Panc1 (cell line): ENCODE results near the gene EXD3. TPM values are rescaled to one million over a fixed set of nuclear protein-coding genes. Genes with fewer than 3 reads are reported as not detected.

Source experiments
- ATAC-seq: fragments of 200-7000 bp; cut with Tn5 transposase; 2 replicates; pipeline ENCODE4 v1.9.1; 2020; ENCODE audit warnings: mild to moderate bottlenecking, moderate library complexity
- BruUV-seq: library from RNA; stranded (reverse); fragments of 400-500 nt; replicated peaks from 2 replicates; lab custom pipeline; 2021; lab: Mats Ljungman, UMichigan
- CTCF ChIA-PET: fragments of 300-600 bp; sonication (Branson Sonifier 250); formaldehyde crosslinking; loops from one replicate; lab custom pipeline; 2022; ENCODE audit warnings: antibody characterized with exemption; lab: Charles Lee
- POLR2A ChIA-PET: fragments of 300-600 bp; sonication (Branson Sonifier 250); formaldehyde crosslinking; loops from one replicate; lab custom pipeline; 2022; ENCODE audit warnings: antibody characterized with exemption; lab: Charles Lee
- DNase-seq: peaks from one replicate; pipeline ENCODE4 v3.0.0-alpha.2; 2010; ENCODE audit warnings: low read depth, low spot score
- H3K27ac ChIP-seq: 2 replicates; pipeline ENCODE4 v1.5.1; 2011; ENCODE audit warnings: mild to moderate bottlenecking, low read length, inconsistent platforms
- H3K27me3 ChIP-seq: fragments of 200-500 bp; sonication (Bioruptor generic); 2 replicates; pipeline ENCODE4 v1.6.0; 2014; ENCODE audit warnings: low read length, inconsistent platforms; ENCODE audit not compliant: control insufficient read depth, insufficient read depth
- H3K36me3 ChIP-seq: fragments of 200-500 bp; sonication (Bioruptor generic); 2 replicates; pipeline ENCODE4 v1.5.1; 2014; ENCODE audit warnings: inconsistent platforms, mild to moderate bottlenecking, low read length, moderate library complexity; ENCODE audit not compliant: control insufficient read depth, insufficient read depth
- H3K4me1 ChIP-seq: 2 replicates; pipeline ENCODE4 v1.5.1; 2011; ENCODE audit warnings: inconsistent platforms, mild to moderate bottlenecking, low read length, moderate library complexity; ENCODE audit not compliant: control insufficient read depth, insufficient read depth
- H3K4me3 ChIP-seq, 2 experiments: 2 replicates each; pipeline ENCODE4 v1.5.1; 2011 to 2012; ENCODE audit warnings: low read depth in 2 of 2, low read length in 2 of 2, mild to moderate bottlenecking in 2 of 2, inconsistent platforms in 1 of 2, moderate library complexity in 1 of 2
- H3K9me3 ChIP-seq: fragments of 200-500 bp; sonication (Bioruptor generic); 2 replicates; pipeline ENCODE4 v1.5.1; 2014; ENCODE audit warnings: low read depth, mild to moderate bottlenecking, inconsistent platforms, low read length, moderate library complexity; ENCODE audit not compliant: control insufficient read depth, insufficient read depth
- CTCF ChIP-seq: fragments of 450-650 bp; IDR thresholded peaks from 2 replicates; pipeline ENCODE4 v1.5.1; 2017; ENCODE audit warnings: mild to moderate bottlenecking
- POLR2AphosphoS5 ChIP-seq: IDR thresholded peaks from 2 replicates; pipeline ENCODE4 v1.6.1; 2012; ENCODE audit warnings: mild to moderate bottlenecking, low read depth, low read length, moderate library complexity
- REST ChIP-seq, 2 experiments: IDR thresholded peaks; 2 replicates each; pipeline ENCODE4 v1.6.1; 2011 to 2012; ENCODE audit warnings: low read depth in 2 of 2, control low read depth in 1 of 2, low read length in 1 of 2, mild to moderate bottlenecking in 1 of 2, moderate library complexity in 1 of 2; ENCODE audit not compliant: insufficient read depth in 1 of 2
- SIN3A ChIP-seq: IDR thresholded peaks from 2 replicates; pipeline ENCODE4 v1.6.1; 2012; ENCODE audit warnings: low read depth, mild to moderate bottlenecking, low read length, moderate library complexity, borderline replicate concordance; ENCODE audit not compliant: insufficient read depth
- TCF7L2 ChIP-seq: IDR thresholded peaks from 2 replicates; pipeline ENCODE4 v1.6.1; 2011; ENCODE audit warnings: mild to moderate bottlenecking, low read depth, low read length, inconsistent platforms
- in situ Hi-C: cut with HindIII; loops from 2 replicates; pipeline ENCODE4 v1.10.0; 2016; ENCODE audit warnings: low sequenced_read_pairs, low pct_unique_long_range_greater_than_20kb
- intact Hi-C: fragments of 100-400 bp; cut with micrococcal nuclease; formaldehyde crosslinking; loops from one replicate; pipeline ENCODE4 v1.10.0; 2022; ENCODE audit not compliant: unreplicated experiment
- total RNA-seq: library from RNA; stranded (reverse); gene quantifications from one replicate; pipeline ENCODE4 v1.2.1, GENCODE V29; 2021; ENCODE audit not compliant: unreplicated experiment

EXD3 gene
- total RNA-seq, 1 experiment from 2014 or later: 9.2 TPM

GRCh38 chr9:137408651-137409405, 14.1 kb downstream of the EXD3 start:
- CTCF ChIA-PET: interaction anchor here (0.5 to 1.2 kb wide), 2 partner anchors 14 to 107 kb away, joined by 4 read pairs; partner anchors contain the start of genes EXD3 and NRARP
- in situ Hi-C loops (no loop called here), intact Hi-C loops (no loop called here)

More at GRCh38 chr9:137408651-137409405, 14.1 kb downstream of the EXD3 start:
- POLR2A ChIA-PET: interaction anchor here (0.6 kb wide), 1 partner anchor 33 kb away, joined by 3 read pairs; no protein-coding TSS in a partner anchor
- no peak for TF ChIP-seq TCF7L2
- TF ChIP-seq POLR2AphosphoS5: no peak
- no peak for TF ChIP-seq REST (IDR thresholded peaks at IDR 0.05; ENCODE audit: insufficient read depth in 1 of 2, low read depth in 2 of 2, low read length in 1 of 2)
- TF ChIP-seq CTCF: no peak
- TF ChIP-seq SIN3A: no peak
- Histone ChIP-seq H3K27ac (peak overlapping the region; percentile 40), H3K4me1 (peaks cover 37% of the 10 kb centered on the region), H3K4me3 (no peak overlapping the region), H3K36me3 (no peaks in the 10 kb centered on the region), H3K9me3 (no peaks in the 10 kb centered on the region), H3K27me3 (no peaks in the 10 kb centered on the region)
- no peak for ATAC-seq
- BruUV-seq: no TSS peak
- DNase-seq: no peak
